Stimulated activated CD8-positive, alpha-beta memory T cell treated with anti-CD3 and anti-CD28 coated beads, Interleukin-12 subunit alpha, Interleukin-12 subunit beta, amount 100 ng/mL, for 24 hours (primary cell): ENCODE results near the gene KAZN.

ENCODE experiments used
- DNase-seq: peaks from one replicate; pipeline ENCODE4 v3.0.0-alpha.2; 2020; ENCODE audit errors: extremely low read depth

The KAZN gene

DNA sequence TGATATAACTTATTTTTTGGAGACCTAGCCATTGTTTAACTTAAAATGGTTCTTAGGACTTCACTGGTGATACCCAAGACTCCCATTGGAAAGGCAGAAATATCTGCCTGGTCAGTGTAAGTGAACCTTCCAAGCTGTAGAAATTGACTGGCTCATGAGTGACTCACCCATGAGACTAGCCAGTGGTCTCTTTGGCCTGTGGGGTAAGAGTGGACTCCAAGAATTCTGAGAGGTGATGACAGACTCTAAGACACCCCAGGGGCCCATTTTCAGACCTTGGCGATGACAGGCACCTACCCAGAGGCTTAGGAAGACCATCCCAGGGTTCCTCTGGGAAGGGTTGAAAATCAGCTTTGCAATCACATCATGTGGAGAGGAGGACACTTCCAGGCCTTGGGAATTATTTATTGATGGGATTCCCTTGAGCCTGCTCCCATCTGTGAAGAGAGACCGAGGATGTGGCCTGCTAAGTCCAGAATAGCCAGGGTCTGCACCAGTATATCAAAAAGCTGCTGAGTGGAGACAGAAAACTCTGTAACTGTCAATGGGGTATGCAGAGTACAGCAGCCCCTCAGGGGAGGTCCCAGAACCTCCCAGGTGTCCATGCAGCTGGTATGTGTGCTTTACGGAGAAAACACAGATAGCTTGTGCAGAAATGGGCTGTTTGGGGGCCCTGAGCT, 78.9 kb downstream of the KAZN start:
- no peak for DNase-seq

DNA sequence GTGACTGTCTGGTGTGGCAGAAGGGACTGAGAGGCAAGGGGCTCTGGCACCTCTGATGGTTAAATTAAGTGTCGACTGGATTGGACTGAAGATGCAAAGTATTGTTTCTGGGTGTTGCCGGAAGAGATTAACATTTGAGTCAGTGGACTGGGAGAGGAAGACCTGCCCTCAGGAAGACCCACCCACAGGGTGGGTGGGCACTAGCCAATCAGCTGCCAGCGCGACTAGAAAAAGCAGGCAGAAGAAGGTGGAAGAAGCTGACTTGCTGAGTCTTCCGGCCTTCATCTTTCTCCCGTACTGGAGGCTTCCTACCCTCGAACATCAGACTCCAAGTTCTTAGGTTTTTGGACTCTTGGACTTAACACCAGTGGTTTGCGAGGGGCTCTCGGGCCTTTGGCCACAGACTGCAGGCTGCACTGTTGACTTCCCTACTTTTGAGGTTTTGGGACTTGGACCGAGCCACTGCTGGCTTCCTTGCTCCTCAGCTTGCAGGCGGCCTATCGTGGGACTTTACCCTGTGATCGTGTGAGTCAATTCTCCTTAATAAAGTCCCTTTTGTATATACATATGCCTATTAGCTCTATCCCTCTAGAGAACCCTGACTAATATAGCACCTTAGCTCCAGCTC, 79.6 kb downstream of the KAZN start:
- no peak for DNase-seq

DNA sequence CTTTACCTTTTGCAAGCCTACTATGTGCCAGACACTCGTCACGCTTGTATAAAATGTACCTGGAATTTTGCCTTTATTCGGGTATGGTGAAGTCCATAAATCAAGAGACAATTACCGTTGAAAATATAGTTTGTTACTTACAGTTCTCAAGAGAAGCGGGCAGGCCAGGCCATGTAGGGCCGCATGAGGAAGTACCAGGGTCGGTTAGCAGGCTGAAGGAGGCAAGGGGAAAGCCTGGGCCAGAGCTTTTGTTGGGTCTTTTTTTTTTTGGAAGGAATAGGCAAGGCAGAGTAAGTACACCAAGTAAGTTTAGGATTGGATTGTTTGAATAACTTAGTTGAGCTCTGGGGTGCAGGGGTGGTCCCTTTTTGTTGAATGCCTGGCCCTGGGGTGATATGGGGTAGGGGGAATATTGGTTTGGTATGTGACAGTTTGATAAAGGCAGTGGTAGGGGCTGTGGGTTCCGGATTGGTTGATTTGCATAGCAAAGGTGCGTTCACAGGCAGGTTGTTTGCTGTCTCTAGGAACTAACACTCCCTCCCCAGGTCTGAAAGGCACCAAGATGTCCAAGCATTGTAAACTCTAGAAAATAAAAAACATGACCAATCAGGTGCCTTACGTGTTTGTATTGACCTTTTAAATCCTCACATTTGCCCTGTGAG, 80.7 kb downstream of the KAZN start:
- no peak for DNase-seq

DNA sequence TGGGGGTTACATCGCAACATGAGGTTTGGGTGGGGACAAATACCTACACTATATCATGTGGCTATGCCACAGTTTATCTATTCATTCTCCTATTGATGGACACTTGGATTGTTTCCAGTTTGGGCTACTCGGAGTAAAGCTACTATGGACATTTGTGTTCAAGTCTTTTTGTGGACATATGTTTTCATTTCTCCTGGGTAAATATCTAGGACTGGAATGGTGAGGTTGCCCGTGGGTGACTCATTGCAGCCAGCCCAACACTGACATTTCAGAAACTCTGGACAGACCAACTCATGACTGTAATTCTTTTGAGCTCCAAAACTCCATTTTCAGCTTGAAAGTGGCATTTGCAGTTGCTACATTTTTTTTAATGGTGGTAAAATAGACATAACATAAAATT, 82.7 kb downstream of the KAZN start:
- no peak for DNase-seq

DNA sequence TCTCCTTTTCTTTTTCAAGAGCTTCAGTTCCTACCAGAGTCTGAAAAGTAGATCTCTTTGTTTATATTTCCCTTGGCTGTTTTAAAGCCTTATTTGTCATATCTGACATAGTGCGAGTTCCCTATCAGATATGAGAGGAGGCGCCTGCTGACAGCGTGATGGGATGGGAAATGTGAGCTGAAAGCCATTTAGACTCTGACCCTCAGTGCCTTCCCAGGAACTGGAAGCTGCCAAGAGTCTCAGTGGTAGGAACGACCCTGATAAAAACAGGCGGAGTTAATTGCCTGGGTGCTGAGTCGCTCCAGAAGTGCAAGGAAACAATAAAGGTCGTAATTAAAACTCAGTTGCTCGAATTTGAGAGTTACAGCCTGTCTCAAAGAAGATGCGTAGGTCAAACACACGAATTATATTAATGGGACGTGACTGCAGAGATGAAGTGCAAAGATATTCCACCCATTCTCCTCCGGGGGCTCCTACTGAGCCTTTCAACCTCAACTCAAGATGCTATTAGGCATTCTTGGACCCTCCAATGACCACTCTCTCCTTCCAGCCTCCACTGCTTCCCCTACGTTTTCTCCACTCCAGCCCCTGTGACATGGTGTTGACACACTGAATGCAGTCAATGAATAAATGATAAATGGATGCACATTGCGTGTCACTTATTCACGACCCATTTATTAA, 84.6 kb downstream of the KAZN start:
- DNase-seq: no peak

DNA sequence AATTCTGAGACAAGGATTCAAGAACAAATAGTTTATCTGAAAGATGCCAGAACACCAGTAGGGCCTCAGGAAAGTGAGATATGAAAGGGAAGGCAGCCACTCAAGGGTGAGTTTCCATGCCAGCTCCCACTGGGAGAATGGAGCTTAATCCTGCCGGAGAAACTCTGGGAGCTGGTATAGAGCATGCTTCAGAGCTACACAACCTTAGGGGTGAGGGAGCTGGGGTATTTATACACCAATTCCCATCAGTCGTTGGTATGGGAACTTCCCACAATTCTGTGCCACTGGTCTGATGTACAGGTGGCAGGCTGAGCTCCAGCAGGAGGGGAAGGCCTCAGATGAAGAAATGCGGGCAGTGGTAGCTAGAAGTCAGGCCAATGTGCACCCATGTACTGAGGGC, 86.6 kb downstream of the KAZN start:
- DNase-seq: no peak

DNA sequence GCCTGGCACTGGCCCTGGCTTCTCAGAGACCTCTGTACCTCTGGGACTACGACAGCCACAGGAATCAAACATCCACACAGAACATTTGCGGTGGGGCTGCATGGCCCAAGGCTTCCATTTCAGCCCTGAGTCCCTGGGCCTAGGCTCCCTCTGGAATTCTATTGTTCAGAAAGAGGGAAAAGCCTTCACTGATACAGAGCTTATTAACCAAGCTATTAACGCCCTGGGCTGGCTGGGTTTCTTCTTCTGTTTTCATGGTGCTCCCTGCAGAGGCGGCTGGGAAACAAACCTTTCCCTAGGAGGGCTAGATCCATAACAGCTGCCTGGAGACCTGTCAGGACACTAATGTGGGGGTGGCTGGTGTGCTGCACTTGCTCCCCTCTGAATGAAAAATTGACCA, 88.2 kb downstream of the KAZN start:
- DNase-seq: no peak

DNA sequence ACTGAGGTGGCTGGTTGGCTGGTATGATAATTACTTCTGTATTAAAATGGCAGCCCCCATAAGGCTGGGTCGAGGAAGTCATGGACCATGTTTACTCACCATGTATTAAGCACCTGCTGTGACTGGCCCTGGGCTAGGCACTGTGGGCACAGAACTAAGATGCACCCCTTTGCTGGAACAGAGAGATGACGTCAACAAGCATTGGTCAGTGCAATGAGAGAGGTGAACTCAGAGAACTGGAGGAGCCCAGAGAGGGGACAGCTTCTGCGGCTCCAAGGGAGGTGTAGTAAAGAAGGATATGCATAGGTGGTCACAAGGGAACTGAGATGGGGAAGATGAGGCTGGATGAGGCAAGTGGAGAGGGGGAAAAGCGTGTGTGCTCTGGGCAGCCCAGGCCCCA, 88.7 kb downstream of the KAZN start:
- DNase-seq: no peak

DNA sequence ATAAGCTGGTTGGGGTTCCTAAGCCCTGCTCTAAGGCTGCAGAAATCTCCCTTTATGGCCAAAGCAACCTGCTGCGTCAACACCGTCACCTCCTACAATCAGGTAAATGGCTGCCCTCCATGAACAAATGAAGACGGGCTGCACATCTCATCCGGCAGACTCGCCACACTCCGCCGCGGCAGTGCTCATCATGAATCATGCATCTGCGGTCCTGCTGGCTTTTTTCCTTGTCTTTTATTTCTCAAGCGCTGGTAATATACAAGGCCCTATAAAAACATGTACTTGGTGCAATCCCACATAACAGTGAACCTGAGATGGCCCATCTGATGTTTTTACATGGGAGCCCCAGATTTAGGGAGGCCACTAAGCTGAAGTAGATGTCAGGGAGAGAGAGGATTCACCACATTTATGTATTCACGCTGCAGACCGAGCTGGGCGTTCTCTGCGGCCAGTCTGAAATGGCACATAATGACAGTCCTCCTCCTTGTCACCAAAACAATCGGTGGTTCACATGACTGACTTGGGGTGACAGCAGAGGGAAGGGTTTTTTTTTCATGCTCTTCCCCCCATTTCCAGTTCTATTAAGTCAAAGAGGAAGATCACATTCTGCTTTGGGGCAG, 91.6 kb downstream of the KAZN start:
- DNase-seq: no peak

DNA sequence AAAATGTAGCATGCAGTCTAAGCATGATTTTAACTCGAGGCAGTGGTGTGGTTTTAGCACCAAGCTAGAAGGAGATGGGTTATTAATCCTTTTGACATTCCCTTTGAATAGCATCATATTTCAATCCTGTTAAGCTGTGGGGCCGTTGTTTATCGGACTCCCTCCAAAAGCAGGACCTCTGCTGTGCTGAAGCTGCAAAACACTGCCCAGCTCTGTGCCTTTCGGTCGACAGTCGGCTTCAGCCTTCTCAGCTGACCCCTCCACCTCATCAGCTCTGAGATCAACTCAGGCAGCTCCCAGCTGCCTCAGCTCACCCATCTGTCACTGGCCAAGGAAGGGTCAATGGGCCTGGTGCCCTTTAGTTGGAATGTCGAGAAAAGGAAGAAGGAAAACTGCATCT, 95.5 kb downstream of the KAZN start:
- no peak for DNase-seq

DNA sequence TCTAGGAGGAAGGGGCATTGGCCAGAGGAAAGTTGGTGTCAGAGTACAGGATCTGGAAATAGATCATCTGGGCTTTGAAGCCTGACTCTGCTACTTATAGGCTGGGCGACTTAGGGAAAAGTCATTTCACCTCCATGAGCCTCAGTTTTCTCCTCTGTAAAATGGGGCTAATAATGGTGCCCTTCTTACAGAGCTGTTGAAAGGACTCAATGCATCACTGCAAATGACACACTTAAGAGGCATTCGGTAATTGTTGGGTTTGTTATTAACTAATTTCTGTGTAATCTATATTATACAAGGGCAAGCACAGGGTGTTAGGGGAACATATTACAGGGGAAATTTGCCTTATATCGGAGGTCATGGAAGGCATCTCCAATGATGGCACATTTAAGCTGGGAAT, 96.1 kb downstream of the KAZN start:
- no peak for DNase-seq

DNA sequence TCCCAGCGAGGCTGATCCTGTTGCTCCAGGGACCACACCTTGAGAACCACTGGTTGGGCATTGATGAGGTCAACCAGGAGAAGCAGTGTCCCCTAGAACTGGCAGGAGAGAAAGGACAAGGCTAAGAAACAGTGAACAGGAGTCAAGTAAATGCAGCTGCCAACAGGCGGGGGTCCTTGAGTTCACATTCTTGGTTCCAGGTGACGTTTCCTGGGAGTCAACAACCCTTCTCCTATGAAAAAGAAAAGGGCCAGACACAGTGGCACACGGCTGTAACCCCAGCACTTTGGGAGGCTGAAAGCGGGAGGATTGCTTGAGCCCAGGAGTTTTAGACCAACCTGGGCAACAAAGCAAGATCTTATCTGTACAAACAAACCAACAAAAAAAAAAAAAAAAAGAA, 98.3 kb downstream of the KAZN start:
- DNase-seq: no peak

DNA sequence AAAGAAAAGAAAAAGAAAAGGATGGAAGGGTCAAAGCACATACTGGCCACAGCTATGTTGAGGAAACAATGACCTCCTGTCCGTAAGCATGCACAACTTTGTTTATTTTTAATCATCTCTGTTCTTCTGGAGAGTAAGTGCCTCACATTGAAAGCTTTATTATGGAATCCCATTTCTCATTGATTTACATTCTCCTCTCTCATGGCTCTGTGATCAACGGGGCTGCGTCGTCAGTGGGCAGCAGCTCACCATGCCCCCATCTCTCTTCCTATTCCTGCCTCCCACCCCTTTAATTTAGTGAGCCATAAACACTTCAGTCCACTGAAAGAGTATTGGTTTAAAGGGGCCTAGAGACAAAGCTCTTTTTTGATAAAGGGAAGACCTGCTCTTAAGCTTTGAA, 98.9 kb downstream of the KAZN start:
- DNase-seq: no peak

DNA sequence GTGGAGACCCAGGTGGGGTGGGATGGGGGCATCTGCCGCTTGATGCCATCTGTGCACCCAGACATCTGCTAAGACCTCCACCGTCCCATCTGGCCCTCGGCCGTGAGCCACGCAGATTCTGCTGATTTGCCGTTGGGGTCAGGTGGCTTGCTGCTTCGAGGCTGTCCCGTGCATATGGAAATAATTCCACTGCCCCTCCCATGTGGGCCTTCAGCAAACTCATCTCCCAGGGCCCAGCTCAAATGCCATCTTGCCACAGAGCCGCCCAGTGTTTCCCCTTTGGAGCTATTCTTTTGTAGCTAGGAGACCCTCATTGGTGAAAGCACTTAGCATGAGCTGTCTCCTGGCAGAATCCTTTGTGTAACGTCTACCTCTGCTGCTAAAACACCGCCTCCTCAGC, 99.8 kb downstream of the KAZN start:
- DNase-seq: no peak

DNA sequence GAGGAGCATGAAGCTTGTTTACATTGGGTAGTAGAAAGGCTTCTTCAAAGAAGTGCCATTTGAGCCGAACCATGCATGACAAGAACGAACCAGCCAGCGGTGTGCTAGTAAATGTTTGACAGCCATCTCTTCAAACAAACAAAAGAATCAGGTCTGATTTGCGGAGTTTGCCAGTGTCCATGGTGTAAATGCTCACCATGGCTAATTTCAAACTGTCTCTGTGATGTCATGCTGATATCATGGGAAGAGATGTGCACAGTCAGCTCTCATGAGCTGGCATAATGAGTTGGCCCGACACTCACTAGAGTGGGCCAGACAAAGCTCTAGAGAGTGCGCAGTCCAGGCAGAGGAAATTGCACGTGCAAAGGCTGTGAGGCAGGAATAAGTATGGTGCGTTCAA, 101.1 kb downstream of the KAZN start:
- no peak for DNase-seq

DNA sequence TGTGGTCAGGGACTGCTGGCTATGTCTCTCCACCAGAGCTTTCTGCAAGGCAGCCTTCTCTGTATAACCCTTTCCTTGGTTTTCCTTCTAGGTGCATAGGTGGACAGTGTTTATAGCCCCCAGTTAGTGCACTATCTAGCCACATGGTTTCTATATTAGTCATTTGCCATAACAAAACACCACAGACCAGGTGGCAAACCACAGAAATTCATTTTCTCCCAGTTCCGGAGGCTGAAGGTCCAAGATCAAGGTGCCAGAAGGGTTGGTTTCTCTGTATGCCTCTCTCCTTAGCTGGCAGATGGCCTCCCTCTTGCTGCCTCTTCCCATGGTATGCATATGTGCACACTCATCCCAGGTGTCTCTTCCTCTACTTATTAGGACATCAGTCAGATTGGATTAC, 106.4 kb downstream of the KAZN start:
- no peak for DNase-seq

DNA sequence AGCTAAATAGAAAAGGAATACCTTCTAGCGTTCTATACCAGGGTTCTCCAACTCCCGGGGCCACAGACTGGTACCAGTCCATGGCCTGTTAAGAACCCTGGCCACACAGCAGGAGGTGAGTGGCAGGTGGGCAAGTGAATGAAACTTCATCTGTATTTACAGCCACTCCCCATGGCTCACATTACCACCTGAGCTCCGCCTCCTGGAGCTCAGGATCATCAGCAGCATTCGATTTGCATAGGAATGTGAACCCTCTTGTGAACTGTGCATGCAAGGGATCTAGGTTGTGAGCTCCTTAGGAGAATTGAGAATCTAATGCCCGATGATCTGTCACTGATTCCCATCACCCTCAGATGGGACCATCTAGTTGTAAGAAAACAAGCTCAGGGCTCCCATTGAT, 107.3 kb downstream of the KAZN start:
- no peak for DNase-seq

DNA sequence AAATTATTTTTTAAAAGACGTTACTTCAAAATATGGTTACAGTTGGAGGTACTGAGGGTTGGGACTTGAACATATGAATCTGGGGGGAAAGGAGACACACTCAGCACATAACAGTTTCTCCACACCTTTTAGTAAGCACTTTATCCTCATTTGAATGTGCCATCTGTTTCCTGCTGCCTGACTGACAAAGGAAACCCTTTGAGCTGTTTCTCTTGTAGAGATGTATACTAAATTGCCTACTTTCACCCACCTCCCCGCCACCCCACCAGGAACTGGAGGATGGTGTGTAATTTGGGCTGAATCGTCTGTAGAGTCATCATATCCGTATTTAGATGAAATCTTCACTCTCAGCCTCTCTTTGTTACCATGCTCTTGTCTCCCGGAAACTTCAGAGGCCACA, 108.1 kb downstream of the KAZN start:
- no peak for DNase-seq

DNA sequence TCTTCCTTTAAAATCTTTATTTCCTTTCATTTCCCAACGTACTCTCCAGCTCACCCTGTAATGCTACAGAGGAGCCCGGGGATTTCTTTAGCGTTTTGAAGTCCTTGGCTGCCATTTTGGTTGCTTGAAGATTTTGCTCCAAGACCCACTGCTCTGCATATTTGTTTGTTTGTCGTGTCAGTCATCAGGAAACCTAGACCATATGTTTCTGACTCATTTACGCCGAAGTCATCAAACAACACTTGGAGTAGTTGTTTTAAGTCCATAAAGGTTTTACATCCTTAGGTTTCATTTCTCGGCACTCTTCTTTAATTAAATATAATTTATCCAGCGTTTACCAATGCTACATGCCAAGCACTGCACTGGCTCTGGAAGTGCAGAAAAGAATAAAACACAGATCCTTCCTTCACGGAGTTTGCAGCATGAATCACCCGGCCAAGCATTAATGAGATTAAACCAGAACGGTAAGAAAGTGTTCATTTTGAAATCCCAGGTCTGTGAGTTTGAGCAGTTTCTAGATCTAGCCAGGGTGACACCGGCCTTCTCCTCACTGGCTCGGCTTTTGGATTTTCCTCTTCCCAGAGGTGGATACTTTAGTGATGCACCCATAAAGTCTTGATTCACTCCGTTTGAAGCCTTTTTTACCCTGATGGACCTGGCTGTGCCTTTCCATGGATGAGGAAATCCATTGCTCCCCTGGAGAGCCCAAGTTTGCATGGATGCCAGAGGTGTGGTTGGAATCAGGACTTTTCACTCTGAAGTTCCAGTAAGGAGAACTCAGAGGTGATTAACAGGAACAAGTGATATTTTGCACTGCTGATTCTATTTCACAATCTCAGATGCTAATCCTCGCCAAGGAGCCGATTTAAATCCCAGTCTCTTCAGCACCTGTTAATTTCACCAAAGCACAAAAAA, 109.3 kb downstream of the KAZN start:
- DNase-seq: no peak

DNA sequence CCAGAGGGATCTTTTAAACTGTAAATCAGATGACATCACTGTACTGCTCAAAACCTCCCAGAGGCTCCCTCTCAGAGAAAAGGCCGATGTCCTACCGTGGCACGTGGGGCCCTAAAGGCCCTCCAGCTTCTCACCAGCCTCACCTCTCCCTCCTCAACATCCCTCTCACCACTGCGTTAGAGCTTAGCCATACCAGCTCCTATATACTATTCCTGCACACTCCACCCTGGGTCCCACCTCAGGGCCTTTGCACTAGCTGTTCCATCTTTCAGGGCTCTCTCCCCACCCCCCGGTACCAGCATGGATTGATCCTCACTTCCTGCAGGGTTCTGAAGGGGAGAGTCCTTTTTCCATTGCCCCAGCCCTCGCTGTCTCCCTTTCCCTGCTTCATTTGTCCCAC, 111.8 kb downstream of the KAZN start:
- no peak for DNase-seq

DNA sequence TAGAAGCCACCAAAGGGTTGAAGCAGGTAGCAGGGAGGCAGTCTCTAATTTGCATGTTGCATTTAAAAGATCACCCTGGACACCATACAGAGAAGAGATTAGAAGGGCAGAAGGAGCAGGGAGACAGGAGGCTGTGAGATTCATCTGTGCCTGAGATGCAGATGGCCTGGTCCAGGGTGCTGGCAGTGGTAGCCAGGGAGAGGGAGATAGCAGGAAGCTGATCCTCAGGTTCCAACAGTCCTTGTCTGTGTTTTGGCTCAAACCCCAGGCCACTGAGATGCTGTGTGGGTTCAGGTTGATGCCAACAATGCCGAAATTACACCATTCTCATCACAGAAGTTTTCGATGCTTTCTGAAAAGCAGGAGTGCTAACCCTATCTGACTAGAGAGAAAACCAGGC, 113.7 kb downstream of the KAZN start:
- no peak for DNase-seq
